ENCODE data around the gene TP63. TPM values are rescaled to one million over a fixed set of nuclear protein-coding genes. Genes with fewer than 3 reads are reported as not detected.
A peak's percentile ranks its signal among the peaks of the same experiment; 100 is the strongest.
"Not testable (repeated sequence)": the region's sequence is repeated elsewhere in the genome, so short reads cannot be mapped to it uniquely, and the experiment has no call there.

Gene TP63
- total RNA-seq, 1 donor from 2014 or later, result under 0.01 TPM

DNA sequence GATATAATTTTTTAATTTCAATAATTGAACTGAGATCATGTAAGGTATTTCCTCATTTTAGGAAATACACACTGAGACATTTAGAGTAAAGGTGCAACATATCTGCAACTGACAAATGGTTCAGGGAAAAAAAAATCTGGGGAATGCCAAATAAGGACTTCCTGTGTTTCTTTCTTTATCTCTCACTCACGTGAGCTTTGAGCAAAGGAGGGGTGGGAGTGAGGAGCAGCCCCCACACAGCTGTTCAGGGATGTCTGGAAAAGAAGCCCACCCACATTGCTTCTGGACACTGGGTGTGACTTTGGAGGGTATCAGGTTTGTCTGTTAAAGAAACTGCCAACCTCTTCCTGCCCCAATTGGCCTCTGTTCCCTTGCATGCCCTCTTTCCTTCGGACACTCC, 5.6 kb upstream of the TP63 start:
- DNase-seq (ENCODE audit: low read depth), result no peak

DNA sequence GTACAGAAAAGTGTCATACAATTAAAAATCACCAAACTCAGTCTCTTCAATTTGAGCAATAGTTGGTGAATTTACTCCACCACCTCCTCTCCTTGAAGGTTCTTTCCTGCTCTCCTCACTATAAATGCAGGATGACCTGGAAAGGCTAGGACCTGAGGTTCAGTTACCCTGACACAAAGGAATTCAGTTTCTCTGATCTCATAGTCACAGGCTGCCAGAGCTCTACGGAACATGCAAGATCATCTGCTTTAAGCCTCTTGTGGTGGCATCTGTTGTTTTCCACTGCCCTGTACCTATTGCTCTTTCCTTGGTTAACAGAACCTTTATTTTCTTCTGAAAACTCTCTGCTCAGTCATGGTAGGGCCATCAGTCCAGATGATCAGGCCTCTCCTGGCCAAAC, 4.9 kb upstream of the TP63 start:
- DNase-seq (ENCODE audit: low read depth), result no peak

DNA sequence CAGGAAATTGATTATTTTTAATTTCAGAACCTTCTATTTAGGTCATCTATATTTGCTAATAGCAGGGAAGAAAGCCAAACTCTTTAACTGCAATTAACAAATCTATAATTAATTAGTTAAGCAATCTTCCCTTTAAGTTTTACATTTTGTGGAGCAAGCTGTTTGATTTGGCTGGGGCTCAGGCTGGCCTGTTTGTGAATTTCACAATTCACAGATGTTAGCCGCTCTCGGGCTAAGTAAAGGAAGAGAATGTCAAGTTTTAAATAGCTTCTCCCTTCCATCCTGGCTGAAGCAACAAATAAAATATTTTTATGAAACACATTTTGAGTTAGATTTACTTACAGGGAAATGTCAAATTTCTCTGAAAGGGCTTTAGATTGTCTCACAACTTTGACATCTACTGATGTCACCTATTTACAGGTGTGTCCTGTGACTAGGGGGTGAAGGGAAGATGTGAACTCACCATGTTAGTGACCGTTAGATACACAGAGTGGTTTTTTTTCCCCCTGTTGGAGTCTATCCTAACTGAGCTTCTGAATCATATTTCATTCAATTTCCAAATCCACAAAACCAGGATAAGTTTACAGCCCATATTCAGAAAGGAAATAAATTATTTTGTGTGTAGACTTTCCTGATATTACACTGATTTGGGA, 1.3 kb upstream of the TP63 start:
- DNase-seq (ENCODE audit: low read depth), result no peak

DNA sequence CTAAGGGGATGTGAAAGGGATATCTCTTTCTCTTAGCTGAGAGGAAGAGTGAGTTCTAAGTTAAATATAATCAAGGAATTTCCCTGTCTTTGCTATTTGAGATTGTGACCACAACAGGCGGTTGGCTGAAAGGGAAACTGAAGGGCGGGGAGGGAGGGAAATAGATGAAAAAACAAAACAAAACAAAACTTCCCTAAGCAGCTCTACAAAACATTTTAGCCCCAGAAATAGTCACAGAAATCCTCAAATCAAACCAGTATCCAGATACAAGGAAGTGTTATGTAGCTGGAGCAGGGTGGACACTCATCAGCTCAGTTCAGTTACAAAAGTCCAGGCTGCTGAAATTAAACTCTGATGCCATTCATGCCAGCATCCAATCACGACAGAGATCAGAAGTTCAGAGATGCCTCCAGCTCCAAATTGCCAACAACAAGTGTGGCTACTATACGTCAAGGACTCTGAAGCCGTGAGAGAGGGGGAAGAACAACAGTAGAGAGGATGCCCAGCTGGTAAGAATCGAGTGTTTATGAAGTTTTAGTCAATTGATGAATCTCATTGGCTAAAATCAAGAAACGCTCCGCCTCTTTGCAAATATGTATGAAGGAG, 319 bp upstream of the TP63 start:
- DNase-seq (ENCODE audit: low read depth), result no peak

DNA sequence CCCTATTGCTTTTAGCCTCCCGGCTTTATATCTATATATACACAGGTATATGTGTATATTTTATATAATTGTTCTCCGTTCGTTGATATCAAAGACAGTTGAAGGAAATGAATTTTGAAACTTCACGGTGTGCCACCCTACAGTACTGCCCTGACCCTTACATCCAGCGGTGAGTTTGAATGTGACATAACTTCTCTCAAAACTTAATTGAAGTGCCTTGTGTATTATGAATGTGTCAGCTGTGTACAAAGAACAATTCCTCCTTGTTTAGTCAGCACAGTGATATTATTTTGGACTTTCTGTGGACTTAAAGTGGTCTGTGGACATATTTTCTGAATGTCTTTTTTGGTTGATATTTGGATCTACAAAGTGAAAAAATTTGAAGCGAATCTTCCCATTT, 220 bp downstream of the TP63 start:
- no peak for DNase-seq (ENCODE audit: low read depth)

DNA sequence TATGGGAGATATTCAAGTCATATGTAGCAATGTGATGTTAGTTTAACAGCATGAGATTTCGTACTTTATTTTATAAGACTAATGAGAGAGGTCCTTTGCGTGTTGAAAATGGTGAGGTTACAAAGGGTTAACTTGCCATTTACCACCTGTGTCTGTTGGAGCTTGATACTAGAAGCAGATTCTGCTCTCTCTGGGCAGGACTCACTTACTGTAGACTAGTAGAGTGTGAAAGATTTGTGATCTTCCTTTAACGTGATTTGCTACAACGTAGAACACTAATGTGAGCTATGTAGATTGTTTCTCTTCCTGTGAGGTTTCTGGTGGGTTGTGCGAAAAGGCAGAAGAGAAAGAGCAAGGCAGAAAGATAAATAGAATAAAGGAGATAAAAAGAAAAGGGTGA, 1.1 kb downstream of the TP63 start:
- DNase-seq (ENCODE audit: low read depth), result no peak

DNA sequence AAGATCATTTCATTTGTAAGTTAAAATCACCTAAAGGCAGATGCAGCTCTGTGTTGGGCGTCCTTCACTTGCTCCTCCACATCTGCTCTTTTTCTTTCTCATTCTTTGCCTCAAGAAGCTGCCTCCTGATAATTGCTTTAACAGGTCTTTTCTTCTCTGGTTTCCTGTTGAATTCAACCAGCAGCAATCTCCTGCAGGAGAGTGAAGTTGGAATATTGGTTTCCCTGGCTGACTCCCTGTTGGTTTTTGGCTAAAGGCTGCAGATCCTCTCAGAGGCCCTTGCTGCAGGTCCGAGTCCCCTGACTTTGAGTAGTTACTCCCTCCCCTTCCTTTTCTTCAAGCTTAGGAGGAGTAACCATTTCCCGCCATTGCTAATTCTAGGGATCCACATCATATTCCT, 4.2 kb downstream of the TP63 start:
- DNase-seq (ENCODE audit: low read depth), result no peak

DNA sequence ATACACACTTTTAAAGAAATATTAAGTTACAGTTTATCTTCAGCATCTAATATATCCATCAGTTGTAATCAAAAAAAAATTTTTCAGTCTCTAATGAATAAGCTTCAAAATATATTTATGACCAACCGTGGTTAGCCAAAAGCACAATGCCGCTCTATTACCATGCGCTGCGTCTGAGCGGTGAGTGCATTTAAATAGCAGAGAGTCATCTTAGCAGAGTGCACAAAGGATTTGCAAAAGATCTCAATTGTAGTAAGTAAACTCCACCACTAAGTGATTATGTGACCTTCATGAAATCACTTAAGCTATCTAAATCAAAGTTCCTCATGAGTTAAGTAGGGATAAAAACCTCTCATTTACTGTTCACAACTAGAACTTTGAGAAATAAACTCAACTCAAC, 4.9 kb downstream of the TP63 start:
- DNase-seq (ENCODE audit: low read depth), result no peak

DNA sequence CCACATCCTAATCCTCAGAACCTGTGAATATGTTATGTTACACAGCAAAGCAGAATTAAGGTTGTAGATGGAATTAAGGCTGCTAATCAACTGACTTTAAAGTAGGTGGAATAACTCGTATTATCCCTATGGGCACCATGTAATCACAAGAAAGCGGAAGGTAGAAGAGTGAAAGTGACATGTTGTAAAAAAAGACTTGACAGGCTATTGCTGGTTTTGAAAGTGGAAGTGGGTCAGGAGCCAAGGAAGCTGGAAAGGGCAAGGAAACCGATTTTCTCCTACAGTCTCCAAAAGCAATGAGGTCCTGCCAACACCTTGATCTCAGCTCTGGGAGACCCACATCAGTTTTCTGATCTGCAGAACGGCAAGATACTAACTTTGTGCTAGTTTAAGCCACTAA, 6.6 kb downstream of the TP63 start:
- no peak for DNase-seq (ENCODE audit: low read depth)

DNA sequence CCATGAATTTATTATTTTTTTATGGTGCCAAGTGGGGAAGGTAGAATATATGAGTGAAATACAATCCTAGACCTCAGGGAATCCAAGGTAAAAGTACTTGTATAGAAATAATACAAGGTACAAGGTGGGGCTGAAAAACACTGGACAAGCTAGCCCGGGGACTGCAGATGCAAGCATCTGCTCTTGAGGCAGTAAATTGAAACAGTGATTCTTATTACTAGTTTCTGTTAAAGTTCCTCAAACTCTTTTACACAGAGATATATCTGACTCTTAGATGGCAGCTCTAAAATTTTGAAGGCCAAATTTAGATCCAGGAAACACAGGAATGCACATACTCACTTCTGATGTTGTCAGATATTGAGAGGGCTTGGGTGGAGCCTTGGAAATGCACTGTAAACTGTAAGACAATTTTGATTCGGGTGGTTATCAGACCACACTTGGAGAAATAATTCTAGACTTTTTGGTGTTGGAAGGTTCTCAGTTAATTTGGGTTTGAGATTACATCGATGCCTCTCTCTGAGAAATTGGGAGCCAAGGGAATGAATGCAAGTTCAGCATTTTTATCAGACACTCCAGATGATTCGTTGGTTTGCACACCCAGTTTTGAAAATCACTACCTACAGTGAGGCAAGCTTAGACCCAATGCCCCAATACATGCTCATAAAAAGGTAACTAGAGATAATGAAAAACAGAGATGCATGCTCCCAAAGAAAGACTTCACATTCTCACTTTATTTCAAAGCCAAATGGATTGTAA, 7.3 kb downstream of the TP63 start:
- DNase-seq (ENCODE audit: low read depth), result no peak

DNA sequence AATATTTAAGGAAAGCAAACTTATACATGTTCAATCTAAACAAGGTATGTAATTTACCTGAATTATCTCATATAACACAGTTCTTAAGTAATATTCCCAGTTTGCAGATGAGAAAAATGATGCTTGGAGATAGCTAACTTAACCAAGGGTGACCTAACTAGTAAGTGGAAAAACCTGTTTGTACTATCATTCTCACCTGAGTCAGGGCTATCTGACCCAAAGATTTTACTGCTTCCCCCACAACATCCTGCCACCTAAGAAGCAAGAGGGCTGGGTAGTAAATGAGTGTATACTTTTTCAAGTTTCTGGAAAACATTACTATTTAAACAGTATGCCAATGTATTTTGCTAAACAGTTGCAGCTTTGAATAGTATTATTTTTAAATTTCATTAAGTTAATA, 10.6 kb downstream of the TP63 start:
- peak; percentile 4 for DNase-seq (ENCODE audit: low read depth)

DNA sequence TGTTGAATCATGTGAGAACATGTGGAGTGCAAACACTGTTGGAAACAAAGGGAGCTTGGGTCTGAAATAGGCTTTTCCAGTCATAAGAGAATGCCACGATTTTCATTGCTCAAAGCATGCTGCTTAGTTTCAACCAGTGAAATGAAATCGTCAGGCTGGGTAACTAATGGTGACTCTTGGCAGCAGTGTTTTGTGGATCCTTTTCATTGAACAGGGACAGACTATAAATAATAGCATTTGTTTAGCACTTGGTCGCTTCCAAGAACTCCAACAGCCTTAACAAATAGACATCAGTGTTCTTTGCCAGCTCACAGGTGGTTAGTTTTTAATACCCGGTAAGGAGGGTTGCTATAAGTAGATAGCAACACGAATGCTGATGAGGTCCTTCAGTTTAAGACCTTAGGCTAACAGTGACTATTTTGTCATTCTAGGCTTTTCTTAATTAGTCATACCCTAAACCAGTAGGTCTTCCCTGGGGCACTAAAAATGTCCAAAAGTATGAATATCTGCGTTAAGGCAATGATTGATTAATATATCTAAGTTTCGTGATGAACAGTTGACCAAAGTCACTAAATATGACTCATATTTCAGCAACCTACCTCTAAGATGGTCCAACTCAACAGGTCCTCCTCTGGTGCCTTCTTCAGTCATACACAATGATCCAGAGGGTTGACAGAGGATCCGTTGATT, 15.8 kb downstream of the TP63 start:
- no peak for DNase-seq (ENCODE audit: low read depth)

DNA sequence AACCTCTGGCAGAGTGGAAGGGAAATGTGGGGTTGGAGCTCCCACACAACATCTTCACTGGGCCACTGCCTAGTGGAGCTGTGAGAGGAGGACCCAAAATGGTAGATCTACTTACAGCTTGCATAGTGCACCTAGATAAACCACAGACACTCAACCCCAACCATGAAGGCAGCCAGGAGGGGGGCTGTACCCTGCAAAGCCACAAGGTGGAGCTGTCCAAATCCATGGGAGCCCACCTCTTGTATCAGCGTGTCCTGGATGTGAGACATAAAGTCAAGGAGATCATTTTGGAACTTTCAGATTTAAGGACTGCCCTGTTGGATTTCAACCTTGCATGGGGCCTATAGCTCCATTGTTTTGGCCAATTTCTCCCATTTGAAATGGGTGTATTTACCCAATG, 20.9 kb downstream of the TP63 start:
- DNase-seq (ENCODE audit: low read depth), result peak; percentile 2

DNA sequence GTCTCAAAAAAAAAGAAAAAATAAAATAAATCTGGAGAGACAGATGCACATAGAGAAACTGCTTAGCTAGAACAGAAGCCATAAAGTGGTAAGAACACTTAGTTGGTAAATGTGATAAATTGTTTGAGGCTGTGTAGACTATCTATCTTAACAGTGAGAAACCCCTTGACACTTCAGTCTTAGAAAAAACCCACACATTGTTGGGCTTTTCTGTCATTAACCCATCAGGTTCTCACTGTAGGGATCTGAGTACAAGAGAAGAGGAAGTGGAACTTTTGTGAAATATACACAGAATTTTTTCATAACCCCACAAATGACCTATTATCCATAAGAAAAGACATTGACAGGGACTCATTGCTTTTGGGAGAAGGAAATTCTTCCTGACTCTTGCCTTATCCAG, 24.4 kb downstream of the TP63 start:
- DNase-seq (ENCODE audit: low read depth), result no peak

DNA sequence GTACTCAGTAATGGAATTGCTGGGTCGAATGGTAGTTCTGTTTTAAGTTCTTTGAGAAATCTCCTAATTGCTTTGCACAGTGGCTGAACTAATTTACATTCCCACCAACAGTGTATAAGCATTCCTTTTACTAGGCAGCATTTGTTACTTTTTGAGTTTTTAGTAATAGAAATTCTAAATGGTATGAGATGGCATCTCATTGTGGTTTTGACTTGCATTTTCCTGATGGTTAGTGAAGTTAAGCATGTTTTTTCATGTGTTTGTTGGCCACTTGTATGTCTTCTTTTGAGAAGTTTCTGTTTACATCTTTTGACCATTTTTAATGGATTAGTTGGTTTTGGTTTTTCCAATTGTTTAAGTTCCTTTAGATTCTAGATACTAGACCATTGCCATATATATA, 28.4 kb downstream of the TP63 start:
- no peak for DNase-seq (ENCODE audit: low read depth)

DNA sequence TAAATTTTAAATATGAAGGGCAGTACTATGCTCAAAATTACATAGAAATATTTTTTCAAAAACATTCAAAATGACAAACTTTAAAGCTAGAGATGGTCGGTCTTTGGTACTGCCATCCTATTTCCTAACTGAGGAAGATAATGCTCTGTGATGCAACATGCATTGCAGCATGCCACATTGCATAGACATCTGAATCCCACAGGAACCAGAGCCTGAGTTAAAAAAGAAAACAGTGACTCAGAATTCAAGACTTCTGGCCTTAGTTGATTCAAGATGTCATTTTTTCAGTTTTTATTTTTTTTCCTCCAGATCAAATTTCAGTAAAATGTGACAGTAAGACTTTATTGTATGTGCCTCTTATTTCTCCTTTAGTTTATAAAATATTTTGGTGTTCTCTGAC, 33.1 kb downstream of the TP63 start:
- DNase-seq (ENCODE audit: low read depth), result peak; percentile 87

DNA sequence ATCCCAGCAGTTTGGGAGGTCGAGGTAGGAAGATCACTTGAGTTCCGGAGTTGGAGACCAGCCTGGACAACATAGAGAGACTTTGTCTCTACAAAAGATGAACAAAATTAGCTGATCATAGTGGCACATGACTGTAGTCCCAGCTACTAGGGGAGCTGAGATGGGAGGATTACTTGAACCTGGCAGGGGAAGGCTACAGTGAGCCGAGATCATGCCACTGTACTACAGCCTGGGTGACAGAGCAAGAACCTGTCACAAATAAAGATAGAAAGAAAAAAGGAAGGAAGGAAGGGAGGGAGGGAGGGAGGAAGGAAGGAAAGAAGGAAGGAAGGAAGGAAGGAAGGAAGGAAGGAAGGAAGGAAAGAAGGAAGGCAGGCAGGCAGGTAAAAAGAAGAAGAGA, 41.2 kb downstream of the TP63 start:
- not testable (repeated sequence) for DNase-seq (ENCODE audit: low read depth)

DNA sequence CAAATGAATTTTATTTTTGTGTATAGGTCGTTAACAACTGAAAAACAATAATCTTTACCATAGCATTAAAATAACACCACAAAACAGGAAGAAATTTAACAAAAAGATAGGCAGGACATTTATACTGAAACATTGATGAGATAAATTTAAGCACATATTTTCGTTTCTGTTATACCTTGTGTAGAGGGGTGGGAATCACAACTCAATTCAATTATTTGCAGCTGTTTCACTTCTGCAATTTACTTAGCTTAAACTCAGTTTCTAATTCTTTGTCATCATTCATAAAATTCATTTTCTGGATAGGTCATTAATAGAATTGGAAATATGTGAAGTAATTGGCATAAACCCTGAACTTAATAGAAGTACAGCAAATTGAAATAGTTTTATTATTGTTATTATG, 42.3 kb downstream of the TP63 start:
- no peak for DNase-seq (ENCODE audit: low read depth)

DNA sequence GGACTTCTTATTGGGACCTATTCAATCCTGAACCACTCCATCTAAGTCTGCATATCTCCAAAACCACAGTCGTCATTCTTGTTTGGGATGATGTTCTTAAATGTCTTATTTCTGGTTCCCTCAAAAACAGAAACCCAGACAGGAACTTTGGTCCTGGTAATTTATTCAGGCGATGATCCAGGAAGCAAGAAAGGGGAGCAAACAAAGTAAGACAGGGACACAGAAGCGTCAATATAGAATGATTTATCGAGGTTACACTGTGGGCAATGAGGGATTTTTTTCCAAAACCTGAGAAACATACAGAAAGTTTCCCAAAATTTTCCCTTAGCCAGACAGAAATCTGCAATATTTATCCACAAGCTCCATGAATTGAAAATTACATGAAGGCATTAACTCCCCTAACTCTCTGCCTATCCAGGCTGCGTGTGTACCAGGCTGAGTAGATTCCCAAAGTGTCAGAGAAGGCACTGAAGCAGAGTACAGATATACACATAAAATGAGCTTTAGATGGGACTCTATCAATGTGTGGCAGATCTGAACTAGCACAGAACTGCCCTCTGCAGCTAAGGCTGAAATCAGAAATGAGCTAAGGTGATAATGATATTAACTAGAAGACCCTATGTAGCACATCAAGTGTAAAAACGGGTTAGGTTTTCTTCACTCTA, 43.2 kb downstream of the TP63 start:
- DNase-seq (ENCODE audit: low read depth), result no peak

DNA sequence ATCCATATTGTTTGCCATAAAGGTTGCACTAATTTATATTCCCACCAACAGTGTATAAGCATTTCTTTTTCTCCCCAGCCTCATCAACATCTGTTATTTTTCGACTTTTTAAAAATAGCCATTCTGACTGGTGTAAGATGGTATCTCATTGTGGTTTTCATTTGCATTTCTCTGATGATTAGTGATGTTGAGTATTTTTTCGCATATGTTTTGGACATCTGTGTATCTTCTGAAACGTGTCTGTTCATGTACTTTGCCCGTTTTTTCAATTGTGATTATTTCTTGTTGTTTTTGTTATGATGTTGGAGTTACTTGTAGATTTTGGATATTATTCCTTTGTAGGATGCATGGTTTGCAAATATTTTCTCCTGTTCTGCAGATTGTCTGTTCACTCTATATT, 46.5 kb downstream of the TP63 start:
- DNase-seq (ENCODE audit: low read depth), result no peak

DNA sequence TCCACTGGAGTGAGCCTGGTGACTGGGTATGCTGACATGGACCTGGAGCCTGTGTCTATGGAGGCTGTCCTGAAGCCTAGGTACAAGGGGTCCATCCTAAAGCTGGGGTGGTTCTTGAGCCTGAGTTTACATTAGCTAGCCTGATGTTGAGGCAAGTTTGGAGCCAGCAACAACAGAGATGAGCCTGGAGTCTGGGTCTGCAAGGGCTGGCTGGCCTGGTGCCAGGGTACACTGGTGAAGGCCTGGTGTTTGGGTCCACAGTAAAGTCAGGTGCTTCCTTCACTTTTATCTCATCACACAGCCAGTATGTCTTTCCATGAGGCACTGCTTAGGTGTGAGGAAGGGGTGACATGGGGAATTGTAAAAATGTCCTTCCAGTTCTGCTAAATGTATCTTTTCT, 49.5 kb downstream of the TP63 start:
- no peak for DNase-seq (ENCODE audit: low read depth)

DNA sequence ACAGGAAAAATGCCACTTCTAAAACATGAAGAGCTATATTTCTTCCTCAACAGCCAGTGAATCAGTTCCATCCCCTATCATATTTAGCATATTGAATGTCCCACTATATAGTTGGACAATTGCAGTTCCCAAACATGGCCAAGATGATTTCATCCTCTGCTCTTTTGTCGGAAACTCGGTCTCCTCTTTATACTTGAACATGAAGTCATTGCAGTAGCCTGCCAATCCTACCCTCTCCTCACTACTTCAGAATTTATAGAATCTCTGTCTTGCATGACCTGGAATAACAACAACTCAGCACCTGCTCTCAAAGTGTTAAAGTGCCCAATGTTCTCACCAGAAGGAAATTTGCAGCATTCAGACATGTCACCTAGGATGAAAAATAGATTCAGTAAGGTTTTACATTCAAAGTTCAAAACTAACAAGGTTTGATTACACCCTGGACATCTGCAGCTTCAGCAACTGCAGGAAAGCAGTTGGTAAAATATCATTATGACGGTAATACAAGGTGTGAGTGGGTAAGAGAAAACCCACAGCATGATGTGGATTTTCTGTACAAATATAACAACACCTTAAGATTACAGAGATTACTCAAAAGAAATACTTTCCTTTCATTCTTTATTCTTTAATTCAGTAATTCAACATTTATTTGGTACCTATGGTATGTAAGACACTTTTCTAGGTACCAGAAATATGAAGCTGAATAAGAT, 52.5 kb downstream of the TP63 start:
- DNase-seq (ENCODE audit: low read depth), result no peak

All from renal cortical epithelial cell (primary cell).